Endothelial cell (in vitro differentiated cells): Measurements from ENCODE around the gene RHBDF1. TPM values are rescaled to one million over a fixed set of nuclear protein-coding genes. Genes with fewer than 3 reads are reported as not detected.

Experiments used
- DNase-seq: peaks from one replicate; pipeline ENCODE4 v3.0.0; 2021; ENCODE audit warnings: low spot score
- H3K27ac Mint-ChIP-seq: one replicate; pipeline ENCODE4 v1.8.0; 2021; ENCODE audit warnings: mixed read lengths, inconsistent platforms; ENCODE audit not compliant: unreplicated experiment
- H3K27me3 Mint-ChIP-seq: one replicate; pipeline ENCODE4 v1.8.0; 2021; ENCODE audit warnings: mild to moderate bottlenecking, moderate library complexity, mixed read lengths, inconsistent platforms; ENCODE audit not compliant: unreplicated experiment
- H3K36me3 Mint-ChIP-seq: one replicate; pipeline ENCODE4 v1.8.0; 2021; ENCODE audit warnings: mild to moderate bottlenecking, low read depth, mixed read lengths, inconsistent platforms; ENCODE audit not compliant: unreplicated experiment
- H3K4me1 Mint-ChIP-seq: one replicate; pipeline ENCODE4 v1.8.0; 2021; ENCODE audit warnings: mild to moderate bottlenecking, mixed read lengths, inconsistent platforms; ENCODE audit not compliant: unreplicated experiment
- H3K4me3 Mint-ChIP-seq: one replicate; pipeline ENCODE4 v1.8.0; 2021; ENCODE audit warnings: mild to moderate bottlenecking, mixed read lengths, inconsistent platforms; ENCODE audit not compliant: unreplicated experiment
- H3K9me3 Mint-ChIP-seq: one replicate; pipeline ENCODE4 v1.8.0; 2021; ENCODE audit warnings: mixed read lengths, inconsistent platforms; ENCODE audit not compliant: unreplicated experiment
- CTCF ChIP-seq: fragments of 200-600 bp; sonication (generic); IDR thresholded peaks from one replicate; pipeline ENCODE4 v1.5.0; 2021; ENCODE audit warnings: antibody characterized with exemption; ENCODE audit not compliant: unreplicated experiment
- long read RNA-seq: library from polyadenylated mRNA; unstranded; transcript quantifications from one replicate; pipeline ENCODE4 v2.0.0, GENCODE V29; 2020; ENCODE audit not compliant: unreplicated experiment
- total RNA-seq: library from RNA; stranded (reverse); fragmentation: NEBNext Ultra II Directional; extraction: Animal tissue kit (Norgen Biotek cat#: 25700); gene quantifications from one replicate; pipeline ENCODE4 v1.2.1, GENCODE V29; 2021; ENCODE audit not compliant: unreplicated experiment

The RHBDF1 gene
- total RNA-seq = 60.7 TPM
- long read RNA-seq, partial matches to known transcripts = 4 of 11 reads
- long read RNA-seq, other reads (novel, unspliced or antisense) = 3 of 11 reads

- Mint-ChIP-seq H3K27me3 (peaks cover 8% of the 10 kb centered on the region), H3K27ac (peak within 1 kb of the TSS; percentile 91), H3K4me1 (peaks cover 19% of the 10 kb centered on the region), H3K4me3 (peak within 1 kb of the TSS; percentile 98), H3K36me3 (peaks cover 4% of the 10 kb centered on the region), H3K9me3 (no peaks in the 10 kb centered on the region)
- peak; percentile 64 for DNase-seq
- no peak for TF ChIP-seq CTCF
These were observed at the start of gene RHBDF1 for GRCh38 chr16:72561-73548. TSS of gene RHBDF1 (minus strand) at chr16:72631. CDS start at chr16:65015, 7,616 bp downstream.

- H3K4me3 Mint-ChIP-seq = no peak overlapping the region
- peaks cover 19% of the 10 kb centered on the region for H3K36me3 Mint-ChIP-seq
- H3K9me3 Mint-ChIP-seq = no peaks in the 10 kb centered on the region
- no peak for TF ChIP-seq CTCF
- H3K4me1 Mint-ChIP-seq = no peaks in the 10 kb centered on the region
- no peak overlapping the region for H3K27ac Mint-ChIP-seq
- no peak for DNase-seq
- peaks cover 2% of the 10 kb centered on the region for H3K27me3 Mint-ChIP-seq
These were observed 48.3 kb upstream of the RHBDF1 start for GRCh38 chr16:120756-121155.

GRCh38 chr16:119835-120491, 47.5 kb upstream of the RHBDF1 start:
- peaks cover 2% of the 10 kb centered on the region for H3K27me3 Mint-ChIP-seq
- H3K4me3 Mint-ChIP-seq = no peak overlapping the region
- no peak for TF ChIP-seq CTCF
- no peaks in the 10 kb centered on the region for H3K4me1 Mint-ChIP-seq
- DNase-seq = no peak
- no peaks in the 10 kb centered on the region for H3K9me3 Mint-ChIP-seq
- H3K27ac Mint-ChIP-seq = no peak overlapping the region
- H3K36me3 Mint-ChIP-seq = peaks cover 19% of the 10 kb centered on the region

- no peak for TF ChIP-seq CTCF
- Mint-ChIP-seq H3K36me3 (peaks cover 20% of the 10 kb centered on the region), H3K4me3 (no peak overlapping the region), H3K4me1 (no peaks in the 10 kb centered on the region), H3K27ac (no peak overlapping the region), H3K27me3 (peaks cover 2% of the 10 kb centered on the region), H3K9me3 (no peaks in the 10 kb centered on the region)
- DNase-seq = no peak
These were observed 46.9 kb upstream of the RHBDF1 start for GRCh38 chr16:119295-119694.
